Activated naive CD4-positive, alpha-beta T cell treated with anti-CD3 and anti-CD28 coated beads, Interleukin-2, amount 50 U/mL, for 16 hours (primary cell): Measurements from ENCODE around the gene CLHC1.
"Not testable (repeated sequence)": the region's sequence is repeated elsewhere in the genome, so short reads cannot be mapped to it uniquely, and the experiment has no call there.

ENCODE experiments used
- DNase-seq: peaks from one replicate; pipeline ENCODE4 v3.0.0-alpha.2; 2020

The CLHC1 gene

GRCh38 chr2:55133467-55134315 is 98.4 kb downstream of the CLHC1 start:
- peak; percentile 21 for DNase-seq

GRCh38 chr2:55130849-55131248 is 101.2 kb downstream of the CLHC1 start:
- DNase-seq = no peak

GRCh38 chr2:55126643-55127042 is 105.5 kb downstream of the CLHC1 start:
- DNase-seq = not testable (repeated sequence)
